Left ventricle myocardium superior (tissue), 1 donor: ENCODE results near the gene BLOC1S4. TPM values are rescaled to one million over a fixed set of nuclear protein-coding genes. Genes with fewer than 3 reads are reported as not detected.
A peak's percentile ranks its signal among the peaks of the same experiment; 100 is the strongest.
"Not testable (repeated sequence)": the region's sequence is repeated elsewhere in the genome, so short reads cannot be mapped to it uniquely, and the experiment has no call there.

Source experiments
- ATAC-seq: fragments of 200-7000 bp; cut with Tn5 transposase; one replicate; pipeline ENCODE4 v1.9.1; 2020; ENCODE audit warnings: mild to moderate bottlenecking, moderate library complexity
- DNase-seq: peaks from one replicate; pipeline ENCODE4 v3.0.0-alpha.2; 2020
- intact Hi-C: fragments of 100-400 bp; cut with micrococcal nuclease; formaldehyde crosslinking; loops from one replicate; pipeline ENCODE4 v1.11.0; 2022
- total RNA-seq: library from RNA; stranded (reverse); fragmentation: NEBNext Ultra II Directional; extraction: Animal tissue kit (Norgen Biotek cat#: 25700); gene quantifications from one replicate; pipeline ENCODE4 v1.2.1, GENCODE V29; 2021
- donor health status: DM: no; HTN: yes; CAD: no; lungs with severe emphysema.

The BLOC1S4 gene
- total RNA-seq, 1 donor from 2014 or later: 7.3 TPM

- no peak for DNase-seq
- ATAC-seq: peak; percentile 7
- intact Hi-C loops: no loop called here
These were observed 5.7 kb upstream of the BLOC1S4 start for GRCh38 chr4:6710282-6710681.

GRCh38 chr4:6710996-6711395, 5.0 kb upstream of the BLOC1S4 start:
- ATAC-seq (no peak), DNase-seq (no peak)
- intact Hi-C loops: no loop called here

- ATAC-seq (no peak), DNase-seq (no peak)
- intact Hi-C loops: loop anchor here (5.0 kb wide), 1 partner anchor 157 kb away; no protein-coding TSS in a partner anchor
These were observed 1.0 kb upstream of the BLOC1S4 start for GRCh38 chr4:6714954-6715353.

GRCh38 chr4:6715704-6716017, 313 bp upstream of the BLOC1S4 start:
- DNase-seq (no peak), ATAC-seq (no peak)
- intact Hi-C loops: loop anchor here (5.0 kb wide), 1 partner anchor 157 kb away; no protein-coding TSS in a partner anchor

GRCh38 chr4:6716958-6717655, 1.1 kb downstream of the BLOC1S4 start:
- ATAC-seq (no peak), DNase-seq (no peak)
- intact Hi-C loops: loop anchor here (5.0 kb wide), 1 partner anchor 155 kb away; no protein-coding TSS in a partner anchor

- DNase-seq: no peak
- intact Hi-C loops: loop anchor here (5.0 kb wide), 1 partner anchor 153 kb away; no protein-coding TSS in a partner anchor
- ATAC-seq: no peak
These were observed 3.1 kb downstream of the BLOC1S4 start for GRCh38 chr4:6718932-6719610.

GRCh38 chr4:6719611-6720179, 3.7 kb downstream of the BLOC1S4 start:
- no peak for DNase-seq
- ATAC-seq: no peak
- intact Hi-C loops: loop anchor here (5.0 to 10.0 kb wide), 2 partner anchors 153 to 355 kb away; no protein-coding TSS in a partner anchor

- intact Hi-C loops: loop anchor here (10.0 kb wide), 1 partner anchor 355 kb away; no protein-coding TSS in a partner anchor
- peak; percentile 90 for DNase-seq
- peak; percentile 66 for ATAC-seq
These were observed 4.3 kb downstream of the BLOC1S4 start for GRCh38 chr4:6720202-6720699.

GRCh38 chr4:6721121-6721520, 5.1 kb downstream of the BLOC1S4 start:
- intact Hi-C loops: loop anchor here (10.0 kb wide), 1 partner anchor 354 kb away; no protein-coding TSS in a partner anchor
- no peak for DNase-seq
- no peak for ATAC-seq

GRCh38 chr4:6722891-6723290, 6.9 kb downstream of the BLOC1S4 start:
- intact Hi-C loops: loop anchor here (10.0 kb wide), 1 partner anchor 352 kb away; no protein-coding TSS in a partner anchor
- DNase-seq: no peak
- ATAC-seq: no peak

GRCh38 chr4:6723851-6724250, 7.9 kb downstream of the BLOC1S4 start:
- ATAC-seq (no peak), DNase-seq (no peak)
- intact Hi-C loops: loop anchor here (10.0 kb wide), 1 partner anchor 351 kb away; no protein-coding TSS in a partner anchor

GRCh38 chr4:6724421-6725111, 8.6 kb downstream of the BLOC1S4 start:
- ATAC-seq (no peak), DNase-seq (no peak)
- intact Hi-C loops: loop anchor here (10.0 kb wide), 1 partner anchor 350 kb away; no protein-coding TSS in a partner anchor

- not testable (repeated sequence) for ATAC-seq, DNase-seq
- intact Hi-C loops: loop anchor here (10.0 kb wide), 1 partner anchor 349 kb away; no protein-coding TSS in a partner anchor
These were observed 9.5 kb downstream of the BLOC1S4 start for GRCh38 chr4:6725427-6725961.

GRCh38 chr4:6727081-6727942, 11.3 kb downstream of the BLOC1S4 start:
- ATAC-seq (peak; percentile 25), DNase-seq (peak; percentile 50)
- intact Hi-C loops: loop anchor here (10.0 kb wide), 1 partner anchor 347 kb away; no protein-coding TSS in a partner anchor

GRCh38 chr4:6727943-6728250, 11.9 kb downstream of the BLOC1S4 start:
- intact Hi-C loops: loop anchor here (10.0 kb wide), 1 partner anchor 347 kb away; no protein-coding TSS in a partner anchor
- ATAC-seq (no peak), DNase-seq (no peak)

GRCh38 chr4:6728320-6729029, 12.5 kb downstream of the BLOC1S4 start:
- DNase-seq: no peak
- intact Hi-C loops: loop anchor here (10.0 kb wide), 1 partner anchor 346 kb away; no protein-coding TSS in a partner anchor
- no peak for ATAC-seq

GRCh38 chr4:6730603-6731317, 14.8 kb downstream of the BLOC1S4 start:
- peak; percentile 39 for ATAC-seq
- DNase-seq: peak; percentile 45
- intact Hi-C loops: no loop called here
